Neural progenitor cell (in vitro differentiated cells): ENCODE data around the gene RNU6-7.

Experiments used
- EZH2 ChIP-seq: fragments of 200-600 bp; sonication (generic); IDR thresholded peaks from 2 replicates; pipeline ENCODE4 v1.6.1; 2017; ENCODE audit warnings: antibody characterized with exemption, mild to moderate bottlenecking, moderate library complexity
- EZH2phosphoT487 ChIP-seq: fragments of 200-600 bp; sonication (generic); IDR thresholded peaks from 2 replicates; pipeline ENCODE4 v1.6.1; 2017; ENCODE audit warnings: antibody characterized with exemption
- TF ChIP-seq, protein P1 (sequence below): fragments of 200-600 bp; sonication (generic); IDR thresholded peaks from 2 replicates; pipeline ENCODE4 v1.5.1; 2017; ENCODE audit warnings: antibody characterized with exemption, mild to moderate bottlenecking

DNA sequence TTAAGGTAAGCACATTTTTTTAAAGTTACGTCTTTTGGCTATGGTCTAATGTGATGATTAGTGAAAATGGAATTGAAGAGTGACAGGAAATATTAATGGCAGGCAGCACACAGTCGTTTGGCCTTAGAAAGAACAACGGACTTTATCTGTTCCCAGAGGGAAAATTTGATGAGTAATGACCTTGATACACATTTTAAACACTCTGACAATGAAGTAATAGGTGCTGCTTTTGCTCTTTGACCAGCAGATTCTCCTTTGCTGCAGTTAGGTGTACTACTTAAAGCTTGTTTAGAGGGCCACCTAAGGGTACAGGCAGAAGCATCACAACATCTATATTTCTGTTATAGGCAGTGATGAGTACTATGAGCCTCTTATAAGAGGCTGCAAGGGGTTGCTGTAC, 28.3 kb downstream of the RNU6-7 start:
- TF ChIP-seq, protein P1, sequence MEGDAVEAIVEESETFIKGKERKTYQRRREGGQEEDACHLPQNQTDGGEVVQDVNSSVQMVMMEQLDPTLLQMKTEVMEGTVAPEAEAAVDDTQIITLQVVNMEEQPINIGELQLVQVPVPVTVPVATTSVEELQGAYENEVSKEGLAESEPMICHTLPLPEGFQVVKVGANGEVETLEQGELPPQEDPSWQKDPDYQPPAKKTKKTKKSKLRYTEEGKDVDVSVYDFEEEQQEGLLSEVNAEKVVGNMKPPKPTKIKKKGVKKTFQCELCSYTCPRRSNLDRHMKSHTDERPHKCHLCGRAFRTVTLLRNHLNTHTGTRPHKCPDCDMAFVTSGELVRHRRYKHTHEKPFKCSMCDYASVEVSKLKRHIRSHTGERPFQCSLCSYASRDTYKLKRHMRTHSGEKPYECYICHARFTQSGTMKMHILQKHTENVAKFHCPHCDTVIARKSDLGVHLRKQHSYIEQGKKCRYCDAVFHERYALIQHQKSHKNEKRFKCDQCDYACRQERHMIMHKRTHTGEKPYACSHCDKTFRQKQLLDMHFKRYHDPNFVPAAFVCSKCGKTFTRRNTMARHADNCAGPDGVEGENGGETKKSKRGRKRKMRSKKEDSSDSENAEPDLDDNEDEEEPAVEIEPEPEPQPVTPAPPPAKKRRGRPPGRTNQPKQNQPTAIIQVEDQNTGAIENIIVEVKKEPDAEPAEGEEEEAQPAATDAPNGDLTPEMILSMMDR, result no peak
- TF ChIP-seq EZH2, result no peak
- no peak for TF ChIP-seq EZH2phosphoT487
